GM21737 (cell line): ENCODE measurements around the gene DMAP1.

Experiments
- ATAC-seq: cut with Tn5 transposase; IDR thresholded peaks from one replicate; pipeline ENCODE4 v1.9.1; 2021; ENCODE audit warnings: mild to moderate bottlenecking, moderate library complexity; ENCODE audit not compliant: unreplicated experiment

The DMAP1 gene

GRCh38 chr1:44251989-44252671, 38.9 kb downstream of the DMAP1 start:
- no peak for ATAC-seq

- ATAC-seq = no peak
These were observed 41.2 kb downstream of the DMAP1 start for GRCh38 chr1:44254392-44254910.

GRCh38 chr1:44256762-44257554, 43.7 kb downstream of the DMAP1 start:
- no peak for ATAC-seq

DNA sequence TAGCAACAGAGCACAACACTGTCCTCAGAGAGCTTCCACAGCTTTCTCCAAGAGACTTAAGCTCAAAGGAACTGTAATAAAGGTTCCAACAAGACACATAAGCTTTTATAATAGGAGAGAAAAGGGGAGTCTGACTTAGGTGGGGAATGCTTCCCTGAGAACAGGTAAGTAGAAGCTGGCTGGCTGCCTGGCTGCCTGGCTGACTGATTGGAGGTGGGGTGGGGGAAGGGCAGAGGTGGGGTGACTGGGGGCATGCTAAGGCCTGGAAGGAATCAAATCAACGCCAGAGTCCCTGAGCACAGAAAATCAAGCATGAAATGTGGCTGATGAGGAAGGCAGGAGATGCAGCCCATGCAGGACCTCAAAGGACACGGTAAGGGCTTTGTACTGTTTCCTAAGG, 45.8 kb downstream of the DMAP1 start:
- ATAC-seq = no peak

- no peak for ATAC-seq
These were observed 47.5 kb downstream of the DMAP1 start for GRCh38 chr1:44260792-44261170.

GRCh38 chr1:44261171-44261817, 48.0 kb downstream of the DMAP1 start:
- no peak for ATAC-seq

- ATAC-seq = no peak
These were observed 48.7 kb downstream of the DMAP1 start for GRCh38 chr1:44261962-44262361.

- ATAC-seq = no peak
These were observed 49.1 kb downstream of the DMAP1 start for GRCh38 chr1:44262414-44262813.

- ATAC-seq = no peak
These were observed 49.7 kb downstream of the DMAP1 start for GRCh38 chr1:44262816-44263567.

GRCh38 chr1:44263568-44264450, 50.5 kb downstream of the DMAP1 start:
- no peak for ATAC-seq

- ATAC-seq = no peak
These were observed 51.1 kb downstream of the DMAP1 start for GRCh38 chr1:44264451-44264771.

DNA sequence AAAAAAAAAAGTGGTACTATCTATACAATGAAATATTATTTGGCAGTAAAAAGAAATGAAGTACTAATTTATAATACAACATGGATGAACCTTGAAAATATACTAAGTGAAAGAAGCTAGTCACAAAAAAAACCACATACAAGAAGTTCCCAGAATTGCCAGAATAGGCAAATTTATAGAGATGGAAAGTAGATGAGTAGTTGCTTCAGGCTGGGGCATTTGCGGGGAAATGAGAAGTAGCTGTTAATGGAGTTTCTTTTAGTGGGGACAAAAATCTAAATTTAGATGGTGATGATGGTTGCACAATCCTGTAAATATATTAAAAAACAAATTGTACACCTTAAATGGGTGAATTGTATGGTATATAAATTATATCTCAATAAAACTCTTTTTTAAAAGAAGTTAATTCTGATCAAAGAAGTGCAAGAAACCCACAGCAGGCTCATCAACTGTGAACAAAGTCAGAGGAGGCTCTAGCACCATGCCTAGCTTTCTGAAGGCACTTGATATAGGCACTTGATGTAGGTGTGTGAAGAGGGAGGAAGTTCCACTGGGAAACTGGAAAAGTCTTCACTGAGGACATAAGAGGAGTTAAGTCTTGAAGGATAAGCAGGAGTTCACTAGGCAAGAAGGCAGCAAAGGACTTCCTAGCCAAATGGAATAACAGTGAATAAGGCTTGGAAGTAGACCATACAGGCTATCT, 52.5 kb downstream of the DMAP1 start:
- no peak for ATAC-seq

- no peak for ATAC-seq
These were observed 53.4 kb downstream of the DMAP1 start for GRCh38 chr1:44266400-44267344.

DNA sequence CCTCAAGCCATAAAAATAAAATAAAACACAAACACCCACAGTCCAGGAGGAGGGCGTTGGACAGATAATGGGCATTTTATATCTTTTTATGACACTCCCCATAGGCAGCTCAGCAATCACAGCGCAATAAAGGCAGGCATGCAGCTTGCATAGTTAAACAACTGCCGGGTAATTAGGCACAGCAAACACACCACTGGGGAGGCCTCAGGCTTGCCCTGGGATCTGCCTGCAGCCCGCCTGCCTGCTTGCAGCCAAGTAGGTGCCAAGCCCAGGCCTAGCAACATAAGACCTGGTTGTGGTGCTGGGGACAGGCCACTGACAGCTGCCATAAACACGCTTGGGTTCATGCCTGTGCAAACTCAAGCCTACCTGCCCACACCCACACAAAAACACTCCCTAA, 54.2 kb downstream of the DMAP1 start:
- no peak for ATAC-seq

DNA sequence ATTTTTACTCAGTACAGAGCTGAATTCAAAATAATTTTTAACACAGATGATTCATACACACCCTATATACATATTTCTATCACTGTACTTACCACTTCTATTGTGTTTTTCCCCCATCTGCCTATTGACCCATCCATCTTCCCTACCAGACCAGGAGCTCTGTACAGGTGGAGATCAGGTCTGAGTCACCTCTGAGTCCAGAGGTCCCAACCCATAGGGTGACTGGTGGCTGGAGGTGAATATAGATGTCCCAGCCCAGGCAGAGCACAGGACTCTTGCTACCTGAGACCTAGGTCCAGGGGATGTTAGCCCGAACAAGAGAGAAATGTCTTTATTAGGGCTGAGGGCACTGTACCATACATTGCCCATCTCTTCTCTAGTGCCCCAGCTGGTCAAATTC, 54.8 kb downstream of the DMAP1 start:
- ATAC-seq = no peak
